HCT116 (cell line): ENCODE results near the gene PPP6R3. TPM values are rescaled to one million over a fixed set of nuclear protein-coding genes. Genes with fewer than 3 reads are reported as not detected.

ENCODE experiments used
- ATAC-seq: fragments of 200-7000 bp; cut with Tn5 transposase; 2 replicates; pipeline ENCODE4 v1.9.1; 2020; ENCODE audit warnings: mild to moderate bottlenecking, moderate library complexity
- BruUV-seq: library from RNA; stranded (reverse); fragments of 400-500 nt; replicated peaks from 2 replicates; lab custom pipeline; 2021; lab: Mats Ljungman, UMichigan
- CTCF ChIA-PET: fragments of 300-600 bp; sonication (Branson Sonifier 250); formaldehyde crosslinking; loops from one replicate; lab custom pipeline; 2021; ENCODE audit warnings: antibody characterized with exemption; lab: Charles Lee
- POLR2A ChIA-PET: fragments of 300-600, 350-600 bp; sonication (Branson Sonifier 250); formaldehyde crosslinking; loops from one replicate; lab custom pipeline; 2021; ENCODE audit warnings: antibody characterized with exemption; lab: Charles Lee
- RAD21 ChIA-PET, 2 experiments: fragments of 300-600 bp; sonication (Branson Sonifier 250); formaldehyde crosslinking; loops; one replicate each; lab custom pipeline; 2023; ENCODE audit warnings: low total read pairs in 2 of 2; ENCODE audit not compliant: uncharacterized antibody in 2 of 2, unreplicated experiment in 2 of 2, low non-redundant PET in 1 of 2; lab: Charles Lee
- DNase-seq: peaks from one replicate; pipeline ENCODE4 v3.0.0-alpha.2; 2010; ENCODE audit warnings: low read depth, low spot score
- H2AFZ ChIP-seq: fragments of 200-600 bp; shearing (Covaris generic), sonication (generic); 2 replicates; pipeline ENCODE4 v1.6.1; 2017; ENCODE audit warnings: low read depth, mixed run types, mixed read lengths, antibody characterized with exemption, low read length; ENCODE audit not compliant: poor library complexity, severe bottlenecking
- H3K27ac ChIP-seq: 2 replicates; pipeline ENCODE4 v1.5.1; 2012; ENCODE audit warnings: low read depth, low read length
- H3K27me3 ChIP-seq: fragments of 200-600 bp; sonication (generic); 2 replicates; pipeline ENCODE4 v1.6.1; 2016; ENCODE audit warnings: mixed run types, low read length, mixed read lengths; ENCODE audit not compliant: insufficient read depth
- H3K36me3 ChIP-seq, 2 experiments: fragments of 200-500 bp in 1 of 2; fragments of 200-600 bp in 1 of 2; sonication (Bioruptor generic) in 1 of 2; sonication (generic) in 1 of 2; 2 replicates each; pipeline versions ENCODE4 v1.5.1 to v1.6.1; 2014 to 2016; ENCODE audit warnings: low read length in 2 of 2, inconsistent platforms in 1 of 2, mixed read lengths in 1 of 2, mixed run types in 1 of 2; ENCODE audit not compliant: insufficient read depth in 2 of 2, control insufficient read depth in 1 of 2
- H3K4me1 ChIP-seq, 2 experiments: fragments of 200-600 bp in 1 of 2; sonication (generic) in 1 of 2; 2 replicates each; pipeline versions ENCODE4 v1.5.1 to v1.6.1; 2012 to 2017; ENCODE audit warnings: low read length in 2 of 2, inconsistent platforms in 1 of 2, mild to moderate bottlenecking in 1 of 2, mixed read lengths in 1 of 2, mixed run types in 1 of 2, moderate library complexity in 1 of 2; ENCODE audit not compliant: insufficient read depth in 2 of 2, control insufficient read depth in 1 of 2
- H3K4me2 ChIP-seq: fragments of 200-600 bp; sonication (generic); 2 replicates; pipeline ENCODE4 v1.6.1; 2017; ENCODE audit warnings: mixed run types, low read length, mixed read lengths
- H3K4me3 ChIP-seq, 2 experiments: fragments of 200-600 bp in 1 of 2; sonication (generic) in 1 of 2; replicated peaks in 1 of 2; 2 replicates each; pipeline ENCODE4 v1.5.1; 2011 to 2016; ENCODE audit warnings: low read length in 2 of 2, control low read depth in 1 of 2, low read depth in 1 of 2, mild to moderate bottlenecking in 1 of 2, mixed read lengths in 1 of 2, mixed run types in 1 of 2
- H3K79me2 ChIP-seq: fragments of 200-600 bp; sonication (generic); 2 replicates; pipeline ENCODE4 v1.6.1; 2017; ENCODE audit warnings: mild to moderate bottlenecking, mixed run types, low read length, moderate library complexity, mixed read lengths; ENCODE audit not compliant: insufficient read depth
- H3K9ac ChIP-seq: fragments of 200-600 bp; sonication (generic); 2 replicates; pipeline ENCODE4 v1.6.1; 2016; ENCODE audit warnings: low read length, mixed read lengths
- H3K9me2 ChIP-seq: fragments of 200-600 bp; sonication (generic), shearing (Covaris generic); 2 replicates; pipeline ENCODE4 v1.6.1; 2017; ENCODE audit warnings: mixed run types, mild to moderate bottlenecking, moderate library complexity; ENCODE audit not compliant: insufficient read depth
- H3K9me3 ChIP-seq, 2 experiments: fragments of 200-500 bp in 1 of 2; fragments of 200-600 bp in 1 of 2; sonication (Bioruptor generic) in 1 of 2; sonication (generic) in 1 of 2; 2 replicates each; pipeline ENCODE4 v1.6.1; 2014 to 2017; ENCODE audit warnings: low read length in 2 of 2, mixed read lengths in 2 of 2, inconsistent platforms in 1 of 2, low read depth in 1 of 2, mild to moderate bottlenecking in 1 of 2, mixed run types in 1 of 2, moderate library complexity in 1 of 2; ENCODE audit not compliant: control insufficient read depth in 1 of 2, insufficient read depth in 1 of 2
- H4K20me1 ChIP-seq: fragments of 200-600 bp; sonication (generic), shearing (Covaris generic); 2 replicates; pipeline ENCODE4 v1.6.1; 2017; ENCODE audit warnings: mixed run types, mild to moderate bottlenecking, moderate library complexity; ENCODE audit not compliant: insufficient read depth
- CBX3 ChIP-seq: IDR thresholded peaks from 2 replicates; pipeline ENCODE4 v1.6.1; 2012; ENCODE audit warnings: low read depth
- EGR1 ChIP-seq: IDR thresholded peaks from 2 replicates; pipeline ENCODE4 v1.6.1; 2012; ENCODE audit warnings: low read depth
- ELF1 ChIP-seq: IDR thresholded peaks from 2 replicates; pipeline ENCODE4 v1.6.1; 2012; ENCODE audit warnings: low read depth, borderline replicate concordance
- EZH2 ChIP-seq: fragments of 200-600 bp; sonication (generic); IDR thresholded peaks from 2 replicates; pipeline ENCODE4 v1.6.1; 2017; ENCODE audit warnings: antibody characterized with exemption, mixed run types
- EZH2phosphoT487 ChIP-seq: fragments of 200-600 bp; IDR thresholded peaks from 2 replicates; pipeline ENCODE4 v1.6.1; 2018; ENCODE audit warnings: antibody characterized with exemption, borderline replicate concordance
- JUND ChIP-seq: IDR thresholded peaks from 2 replicates; pipeline ENCODE4 v1.6.1; 2012
- POLR2A ChIP-seq: IDR thresholded peaks from 2 replicates; pipeline ENCODE4 v1.7.0; 2011; ENCODE audit warnings: borderline replicate concordance; ENCODE audit not compliant: insufficient read depth, insufficient read length; ENCODE audit errors: extremely low read depth
- POLR2AphosphoS5 ChIP-seq: IDR thresholded peaks from 2 replicates; pipeline ENCODE4 v1.6.1; 2011; ENCODE audit warnings: mild to moderate bottlenecking, low read depth, low read length, moderate library complexity
- SP1 ChIP-seq: IDR thresholded peaks from 2 replicates; pipeline ENCODE4 v1.6.1; 2012; ENCODE audit warnings: low read depth
- TCF7L2 ChIP-seq: IDR thresholded peaks from 2 replicates; pipeline ENCODE4 v1.7.0; 2011; ENCODE audit warnings: borderline replicate concordance, inconsistent platforms; ENCODE audit not compliant: insufficient read depth, insufficient read length; ENCODE audit errors: extremely low read depth
- intact Hi-C: fragments of 100-400 bp; cut with micrococcal nuclease; formaldehyde crosslinking; loops from 2 replicates; pipeline ENCODE4 v1.10.0; 2022
- total RNA-seq: library from RNA; stranded (reverse); gene quantifications from one replicate; pipeline ENCODE4 v1.2.1, GENCODE V29; 2021; ENCODE audit not compliant: unreplicated experiment
- TF ChIP-seq, protein P1 (sequence below), 3 experiments: fragments of 200-600 bp in 1 of 3; sonication (generic) in 1 of 3; IDR thresholded peaks in 2 of 3; conservative IDR thresholded peaks in 1 of 3; 2 replicates each; pipeline ENCODE4 v1.5.1; 2012 to 2017; ENCODE audit warnings: low read depth in 2 of 3, low read length in 2 of 3, antibody characterized with exemption in 1 of 3, borderline replicate concordance in 1 of 3, control low read depth in 1 of 3, mild to moderate bottlenecking in 1 of 3, mixed read lengths in 1 of 3, mixed run types in 1 of 3, moderate library complexity in 1 of 3; ENCODE audit not compliant: insufficient read depth in 1 of 3

The PPP6R3 gene
- total RNA-seq, 1 experiment from 2014 or later: 113 TPM

DNA sequence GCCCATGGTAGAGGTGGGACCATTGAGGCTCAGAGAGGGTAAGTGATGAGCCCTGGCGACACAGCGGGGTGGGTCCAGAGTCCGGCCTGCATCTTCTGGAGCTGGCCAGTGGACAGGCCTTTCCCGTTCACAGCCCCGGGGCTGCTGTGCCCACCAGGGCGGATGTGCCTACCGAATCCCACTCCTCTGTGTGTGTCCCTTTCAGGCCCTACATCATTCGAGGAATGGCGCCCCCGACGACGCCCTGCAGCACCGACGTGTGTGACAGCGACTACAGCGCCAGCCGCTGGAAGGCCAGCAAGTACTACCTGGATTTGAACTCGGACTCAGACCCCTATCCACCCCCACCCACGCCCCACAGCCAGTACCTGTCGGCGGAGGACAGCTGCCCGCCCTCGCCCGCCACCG lies 11.9 kb upstream of the PPP6R3 start:
- DNase-seq (no peak), ATAC-seq (no peak)
- Histone ChIP-seq H3K4me2 (no peak overlapping the region), H2AFZ (no peak overlapping the region), H3K4me3 (no peak overlapping the region), H3K36me3 (peaks cover 5 to 8% of the 10 kb centered on the region in 2 experiments; a peak in 3 of 4 replicates), H3K4me1 (no peaks in the 10 kb centered on the region), H3K27me3 (no peaks in the 10 kb centered on the region), H3K9me2 (no peaks in the 10 kb centered on the region), H3K27ac (no peak overlapping the region), H3K79me2 (no peaks in the 10 kb centered on the region), H4K20me1 (no peaks in the 10 kb centered on the region), H3K9ac (no peak overlapping the region), H3K9me3 (no peaks in the 10 kb centered on the region)
- BruUV-seq: no TSS peak
- TF ChIP-seq POLR2A (no peak), POLR2AphosphoS5 (no peak), SP1 (no peak), CBX3 (no peak), EGR1 (no peak), EZH2 (no peak), ELF1 (no peak), EZH2phosphoT487 (no peak), TCF7L2 (no peak), JUND (no peak)
- TF ChIP-seq, protein P1, sequence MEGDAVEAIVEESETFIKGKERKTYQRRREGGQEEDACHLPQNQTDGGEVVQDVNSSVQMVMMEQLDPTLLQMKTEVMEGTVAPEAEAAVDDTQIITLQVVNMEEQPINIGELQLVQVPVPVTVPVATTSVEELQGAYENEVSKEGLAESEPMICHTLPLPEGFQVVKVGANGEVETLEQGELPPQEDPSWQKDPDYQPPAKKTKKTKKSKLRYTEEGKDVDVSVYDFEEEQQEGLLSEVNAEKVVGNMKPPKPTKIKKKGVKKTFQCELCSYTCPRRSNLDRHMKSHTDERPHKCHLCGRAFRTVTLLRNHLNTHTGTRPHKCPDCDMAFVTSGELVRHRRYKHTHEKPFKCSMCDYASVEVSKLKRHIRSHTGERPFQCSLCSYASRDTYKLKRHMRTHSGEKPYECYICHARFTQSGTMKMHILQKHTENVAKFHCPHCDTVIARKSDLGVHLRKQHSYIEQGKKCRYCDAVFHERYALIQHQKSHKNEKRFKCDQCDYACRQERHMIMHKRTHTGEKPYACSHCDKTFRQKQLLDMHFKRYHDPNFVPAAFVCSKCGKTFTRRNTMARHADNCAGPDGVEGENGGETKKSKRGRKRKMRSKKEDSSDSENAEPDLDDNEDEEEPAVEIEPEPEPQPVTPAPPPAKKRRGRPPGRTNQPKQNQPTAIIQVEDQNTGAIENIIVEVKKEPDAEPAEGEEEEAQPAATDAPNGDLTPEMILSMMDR (IDR thresholded peaks at IDR 0.05 in 2 of 3, conservative IDR thresholded peaks at IDR 0.05 in 1 of 3; ENCODE audit: borderline replicate concordance in 1 of 3, insufficient read depth in 1 of 3, low read depth in 2 of 3, low read length in 2 of 3): no peak
- intact Hi-C loops: no loop called here
- RAD21 ChIA-PET: no interaction called here
- CTCF ChIA-PET: interaction anchor here (0.8 kb wide), 1 partner anchor 191 kb away, joined by 3 read pairs; no protein-coding TSS in a partner anchor
- POLR2A ChIA-PET: no interaction called here
